H9 (cell line): ENCODE data around the gene KCNIP4. TPM values are rescaled to one million over a fixed set of nuclear protein-coding genes. Genes with fewer than 3 reads are reported as not detected.

ENCODE experiments used
- DNase-seq: peaks from one replicate; pipeline ENCODE4 v3.0.0-alpha.2; 2017
- H2AFZ ChIP-seq: one replicate; pipeline ENCODE4 v1.6.1; 2013; ENCODE audit warnings: mild to moderate bottlenecking, low read length, control low read depth, moderate library complexity
- H2AK5ac ChIP-seq: 2 replicates; pipeline ENCODE4 v1.6.1; 2013; ENCODE audit warnings: low read length, control low read depth, mixed read lengths; ENCODE audit not compliant: insufficient read length
- H2BK120ac ChIP-seq: one replicate; pipeline ENCODE4 v1.6.1; 2013; ENCODE audit warnings: low read depth, mild to moderate bottlenecking, low read length, control low read depth, inconsistent platforms; ENCODE audit not compliant: poor library complexity, severe bottlenecking
- H2BK12ac ChIP-seq: 2 replicates; pipeline ENCODE4 v1.6.1; 2013; ENCODE audit warnings: low read length, control low read depth, mixed read lengths, low read depth; ENCODE audit not compliant: insufficient read length
- H2BK15ac ChIP-seq: 2 replicates; pipeline ENCODE4 v1.6.1; 2013; ENCODE audit warnings: low read depth, low read length, control low read depth
- H2BK20ac ChIP-seq: one replicate; pipeline ENCODE4 v1.6.1; 2013; ENCODE audit warnings: low read depth, mild to moderate bottlenecking, low read length, control low read depth, inconsistent platforms; ENCODE audit not compliant: poor library complexity, severe bottlenecking
- H2BK5ac ChIP-seq: 2 replicates; pipeline ENCODE4 v1.6.1; 2013; ENCODE audit warnings: low read length, control low read depth, mixed read lengths; ENCODE audit not compliant: insufficient read length
- H3K14ac ChIP-seq: 2 replicates; pipeline ENCODE4 v1.6.1; 2013; ENCODE audit warnings: low read length, control low read depth; ENCODE audit not compliant: insufficient read depth
- H3K18ac ChIP-seq: 2 replicates; pipeline ENCODE4 v1.6.1; 2013; ENCODE audit warnings: low read depth, mild to moderate bottlenecking, mixed read lengths, low read length, control low read depth; ENCODE audit not compliant: insufficient read length
- H3K23ac ChIP-seq: 2 replicates; pipeline ENCODE4 v1.6.1; 2013; ENCODE audit warnings: low read length, control low read depth, mixed read lengths, low read depth; ENCODE audit not compliant: insufficient read length
- H3K23me2 ChIP-seq: 2 replicates; pipeline ENCODE4 v1.6.1; 2013; ENCODE audit warnings: low read depth, mild to moderate bottlenecking, mixed read lengths, low read length, control low read depth; ENCODE audit not compliant: insufficient read length, poor library complexity, severe bottlenecking
- H3K27ac ChIP-seq: 2 replicates; pipeline ENCODE4 v1.5.1; 2013; ENCODE audit warnings: low read length, control low read depth, mixed read lengths, low read depth; ENCODE audit not compliant: insufficient read length
- H3K27me3 ChIP-seq: 2 replicates; pipeline ENCODE4 v1.6.1; 2013; ENCODE audit warnings: low read length, control low read depth, inconsistent platforms; ENCODE audit not compliant: insufficient read depth
- H3K4ac ChIP-seq: 2 replicates; pipeline ENCODE4 v1.6.1; 2013; ENCODE audit warnings: low read depth, mild to moderate bottlenecking, control low read depth, inconsistent platforms, low read length, moderate library complexity
- H3K4me1 ChIP-seq: 2 replicates; pipeline ENCODE4 v1.6.1; 2013; ENCODE audit warnings: low read length, control low read depth, inconsistent platforms; ENCODE audit not compliant: insufficient read depth
- H3K4me2 ChIP-seq: 2 replicates; pipeline ENCODE4 v1.6.1; 2013; ENCODE audit warnings: low read length, control low read depth, mixed read lengths; ENCODE audit not compliant: insufficient read length, insufficient read depth
- H3K56ac ChIP-seq: 2 replicates; pipeline ENCODE4 v1.6.1; 2013; ENCODE audit warnings: low read depth, mild to moderate bottlenecking, mixed read lengths, low read length, control low read depth; ENCODE audit not compliant: insufficient read length
- H3K79me1 ChIP-seq: 2 replicates; pipeline ENCODE4 v1.6.1; 2013; ENCODE audit warnings: low read depth, mild to moderate bottlenecking, moderate library complexity, low read length, control low read depth, inconsistent platforms; ENCODE audit not compliant: insufficient read depth, poor library complexity, severe bottlenecking
- H3K79me2 ChIP-seq: 2 replicates; pipeline ENCODE4 v1.6.1; 2013; ENCODE audit warnings: low read length, control low read depth, inconsistent platforms; ENCODE audit not compliant: insufficient read depth
- H3K9ac ChIP-seq: 2 replicates; pipeline ENCODE4 v1.6.1; 2013; ENCODE audit warnings: low read length, control low read depth, mixed read lengths; ENCODE audit not compliant: insufficient read length; ENCODE audit errors: extremely low read depth
- H3K9me3 ChIP-seq: one replicate; pipeline ENCODE4 v1.6.1; 2013; ENCODE audit warnings: low read depth, low read length, inconsistent platforms; ENCODE audit not compliant: control insufficient read depth
- H3T11ph ChIP-seq: one replicate; pipeline ENCODE4 v1.6.1; 2013; ENCODE audit warnings: mild to moderate bottlenecking, low read length, control low read depth, inconsistent platforms
- H4K20me1 ChIP-seq: one replicate; pipeline ENCODE4 v1.6.1; 2013; ENCODE audit not compliant: control insufficient read depth, insufficient read length, insufficient read depth
- H4K5ac ChIP-seq: 2 replicates; pipeline ENCODE4 v1.6.1; 2013; ENCODE audit warnings: low read depth, mild to moderate bottlenecking, mixed read lengths, low read length, control low read depth; ENCODE audit not compliant: insufficient read length
- H4K8ac ChIP-seq: replicated peaks from 2 replicates; pipeline ENCODE4 v1.6.1; 2013; ENCODE audit warnings: low read length, control low read depth, mixed read lengths, low read depth; ENCODE audit not compliant: insufficient read length
- H4K91ac ChIP-seq: 2 replicates; pipeline ENCODE4 v1.6.1; 2013; ENCODE audit warnings: low read depth, mild to moderate bottlenecking, moderate library complexity, mixed read lengths, low read length, control low read depth; ENCODE audit not compliant: insufficient read length
- H3K27ac Mint-ChIP-seq, 3 experiments: 2 replicates in 2 of 3; 3 replicates in 1 of 3; pipeline ENCODE4 v1.8.0; 2020 to 2021; ENCODE audit warnings: mixed read lengths in 3 of 3, mild to moderate bottlenecking in 1 of 3, moderate library complexity in 1 of 3
- H3K27me3 Mint-ChIP-seq: 2 replicates; pipeline ENCODE4 v1.8.0; 2021; ENCODE audit warnings: low read depth, mild to moderate bottlenecking, moderate library complexity, mixed read lengths
- H3K36me3 Mint-ChIP-seq, 3 experiments: 2 replicates in 2 of 3; 3 replicates in 1 of 3; pipeline ENCODE4 v1.8.0; 2020 to 2021; ENCODE audit warnings: low read depth in 3 of 3, mixed read lengths in 3 of 3; ENCODE audit not compliant: insufficient read depth in 1 of 3
- H3K4me1 Mint-ChIP-seq, 2 experiments: 2 replicates each; pipeline ENCODE4 v1.8.0; 2020; ENCODE audit warnings: mixed read lengths in 2 of 2
- H3K4me3 Mint-ChIP-seq, 2 experiments: 2 replicates in 1 of 2; 3 replicates in 1 of 2; pipeline ENCODE4 v1.8.0; 2020 to 2021; ENCODE audit warnings: mild to moderate bottlenecking in 2 of 2, mixed read lengths in 2 of 2, moderate library complexity in 1 of 2
- H3K9me3 Mint-ChIP-seq, 2 experiments: 2 replicates in 1 of 2; 3 replicates in 1 of 2; pipeline ENCODE4 v1.8.0; 2020; ENCODE audit warnings: mild to moderate bottlenecking in 2 of 2, mixed read lengths in 2 of 2, moderate library complexity in 1 of 2
- CTCF ChIP-seq: fragments of 200-600 bp; sonication (generic); conservative IDR thresholded peaks from 3 replicates; pipeline ENCODE4 v1.8.0; 2021; ENCODE audit warnings: antibody characterized with exemption, mild to moderate bottlenecking
- WGBS: extraction: QIAGEN DNeasy Blood & Tissue Kit; methylation state at CpG from one replicate; pipeline ENCODE4 v1.1.7; 2013; ENCODE audit warnings: missing lambda C conversion rate, low lambda C conversion rate, mixed read lengths; ENCODE audit not compliant: insufficient read length; ENCODE audit errors: extremely low coverage; 5-methylcytosine and 5-hydroxymethylcytosine counted together
- total RNA-seq: library from RNA; stranded (reverse); gene quantifications from 2 replicates; pipeline ENCODE4 v1.2.1, GENCODE V29; 2021

Gene KCNIP4
- total RNA-seq, 1 experiment from 2014 or later: not detected

GRCh38 chr4:21885241-21885640 lies 63.3 kb downstream of the KCNIP4 start:
- Mint-ChIP-seq H3K27me3 (no peaks in the 10 kb centered on the region; the same call in 1 of the 2 replicates), H3K36me3 (no peaks in the 10 kb centered on the region), H3K4me3 (no peak overlapping the region), H3K4me1 (no peaks in the 10 kb centered on the region), H3K9me3 (no peaks in the 10 kb centered on the region), H3K27ac (no peak overlapping the region)
- H2BK120ac ChIP-seq: no peak overlapping the region
- no peaks in the 10 kb centered on the region for H4K20me1 ChIP-seq
- H3K9ac ChIP-seq: no peak overlapping the region
- H4K8ac ChIP-seq: no peak overlapping the region
- H3K27ac ChIP-seq: no peak overlapping the region
- H3K23ac ChIP-seq: no peak overlapping the region
- no peaks in the 10 kb centered on the region for H3K9me3 ChIP-seq
- H2BK5ac ChIP-seq: no peak overlapping the region
- no peak overlapping the region for H3K56ac ChIP-seq
- no peak overlapping the region for H4K5ac ChIP-seq
- no peak overlapping the region for H3K14ac ChIP-seq
- H3K4me2 ChIP-seq: no peak overlapping the region
- H2AK5ac ChIP-seq: no peak overlapping the region
- no peaks in the 10 kb centered on the region for H3K4me1 ChIP-seq
- H2AFZ ChIP-seq: no peak overlapping the region
- H3K79me2 ChIP-seq: no peaks in the 10 kb centered on the region
- no peak overlapping the region for H2BK12ac ChIP-seq
- H3T11ph ChIP-seq: no peak overlapping the region
- H3K23me2 ChIP-seq: no peaks in the 10 kb centered on the region
- no peak overlapping the region for H2BK20ac ChIP-seq
- no peak overlapping the region for H3K18ac ChIP-seq
- WGBS: no CpG with 5 or more reads among the region's 2 CpGs
- no peaks in the 10 kb centered on the region for H3K79me1 ChIP-seq
- H3K27me3 ChIP-seq: no peaks in the 10 kb centered on the region
- DNase-seq: no peak
- no peak overlapping the region for H3K4ac ChIP-seq
- H2BK15ac ChIP-seq: no peak overlapping the region
- TF ChIP-seq CTCF: no peak
- H4K91ac ChIP-seq: no peak overlapping the region
